ENCODE measurements around the gene FAR2.

- TF ChIP-seq CTCF (conservative IDR thresholded peaks at IDR 0.05; ENCODE audit: low read depth in 2 of 2) (no peak), POLR2AphosphoS5 (IDR thresholded peaks at IDR 0.05; ENCODE audit: low read depth) (no peak), EZH2 (IDR thresholded peaks at IDR 0.05; ENCODE audit: low read depth, unreplicated experiment) (no peak), REST (IDR thresholded peaks at IDR 0.05; ENCODE audit: unreplicated experiment) (no peak)
Observed at GRCh38 chr12:29234965-29235626, 86.0 kb downstream of the FAR2 start.

Measured in GM23338 (cell line).